Epidermal melanocyte (primary cell): ENCODE results near the gene NENF.
"Not testable (repeated sequence)": the region's sequence is repeated elsewhere in the genome, so short reads cannot be mapped to it uniquely, and the experiment has no call there.

ENCODE experiments used
- DNase-seq: peaks from one replicate; pipeline ENCODE4 v3.0.0; 2011; ENCODE audit warnings: low spot score; ENCODE audit not compliant: insufficient read length

Gene NENF

GRCh38 chr1:212432661-212433576, at the start of gene NENF:
TSS of gene NENF (plus strand) at chr1:212432920. CDS start at chr1:212432944, 24 bp downstream.
- peak; percentile 95 for DNase-seq

DNA sequence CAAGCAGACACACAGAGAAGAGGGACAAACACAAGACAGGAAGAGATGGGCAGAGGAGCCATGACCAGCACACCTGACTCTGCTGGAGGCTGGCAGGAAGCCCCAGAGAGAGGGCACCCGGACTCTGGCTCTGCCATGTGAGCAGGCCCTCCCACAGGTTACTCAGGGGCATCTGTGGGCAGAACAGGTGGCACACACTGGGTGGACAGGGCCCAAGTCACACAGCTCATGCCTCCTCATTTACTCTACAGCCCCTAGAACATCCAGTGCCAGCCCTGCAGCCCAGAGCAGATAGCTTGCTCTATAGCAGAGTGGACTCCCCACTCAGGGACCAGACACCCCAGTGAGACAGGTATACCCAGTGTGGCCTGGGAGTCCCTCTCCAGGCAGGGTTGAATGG, 46.7 kb upstream of the NENF start:
- no peak for DNase-seq

- DNase-seq = no peak
Measured at GRCh38 chr1:212388985-212389716, 43.6 kb upstream of the NENF start.

DNA sequence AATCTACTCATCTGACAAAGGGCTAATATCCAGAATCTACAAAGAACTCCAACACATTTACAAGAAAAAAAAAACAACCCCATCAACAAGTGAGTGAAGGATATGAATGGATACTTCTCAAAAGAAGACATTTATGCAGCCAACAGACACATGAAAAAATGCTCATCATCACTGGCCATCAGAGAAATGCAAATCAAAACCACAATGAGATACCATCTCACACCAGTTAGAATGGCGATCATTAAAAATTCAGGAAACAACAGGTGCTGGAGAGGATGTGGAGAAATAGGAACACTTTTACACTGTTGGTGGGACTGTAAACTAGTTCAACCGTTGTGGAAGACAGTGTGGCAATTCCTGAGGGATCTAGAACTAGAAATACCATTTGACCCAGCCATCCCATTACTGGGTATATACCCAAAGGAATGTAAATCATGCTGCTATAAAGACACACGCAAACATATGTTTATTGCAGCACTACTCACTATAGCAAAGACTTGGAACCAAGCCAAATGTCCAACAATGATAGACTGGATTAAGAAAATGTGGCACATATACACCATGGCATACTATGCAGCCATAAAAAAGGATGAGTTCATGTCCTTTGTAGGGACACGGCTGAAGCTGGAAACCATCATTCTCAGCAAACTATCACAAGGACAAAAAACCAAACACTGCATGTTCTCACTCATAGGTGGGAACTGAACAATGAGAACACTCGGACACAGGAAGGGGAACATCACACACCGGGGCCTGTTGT, 36.9 kb upstream of the NENF start:
- not testable (repeated sequence) for DNase-seq

- no peak for DNase-seq
Measured at GRCh38 chr1:212396638-212397037, 36.1 kb upstream of the NENF start.

DNA sequence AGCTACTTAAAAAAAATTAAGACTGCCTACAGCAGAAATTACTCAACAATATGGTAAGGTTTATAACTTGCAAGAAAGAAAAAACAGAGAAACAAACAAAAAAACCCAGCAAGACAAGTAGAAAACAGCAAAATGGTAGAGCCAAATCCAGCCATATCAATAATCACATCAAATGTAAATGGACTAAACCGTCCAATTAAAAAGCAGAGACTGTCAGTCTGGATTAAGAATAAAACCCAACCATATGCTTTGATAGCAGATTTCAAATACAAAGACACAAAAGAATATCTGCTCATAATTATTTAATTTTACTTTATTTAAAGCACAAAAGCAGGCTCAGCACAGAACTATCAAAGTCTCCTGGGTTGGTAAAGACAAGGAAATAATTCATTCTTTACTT, 35.5 kb upstream of the NENF start:
- DNase-seq = no peak

DNA sequence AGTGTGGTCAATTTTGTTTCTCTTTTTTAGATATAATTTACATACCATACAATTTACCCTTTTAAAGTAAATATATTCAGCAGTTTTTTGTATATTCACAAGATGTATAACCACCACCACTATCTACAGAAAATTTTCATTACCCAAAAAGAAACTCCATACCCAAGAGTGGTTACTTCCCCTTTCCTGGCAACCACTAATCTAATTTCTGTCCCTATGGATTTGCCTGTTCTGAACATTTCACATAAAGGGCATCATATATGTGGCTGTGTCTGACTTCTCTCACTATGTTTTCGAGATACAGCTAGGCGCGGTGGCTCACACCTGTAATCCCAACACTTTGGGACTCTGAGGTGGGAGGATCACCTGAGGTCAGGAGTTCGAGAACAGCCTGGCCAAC, 31.7 kb upstream of the NENF start:
- no peak for DNase-seq

GRCh38 chr1:212401838-212402582, 30.7 kb upstream of the NENF start:
- DNase-seq = no peak

- no peak for DNase-seq
Measured at GRCh38 chr1:212402666-212403321, 29.9 kb upstream of the NENF start.

GRCh38 chr1:212410231-212410820, 22.4 kb upstream of the NENF start:
- DNase-seq = no peak

DNA sequence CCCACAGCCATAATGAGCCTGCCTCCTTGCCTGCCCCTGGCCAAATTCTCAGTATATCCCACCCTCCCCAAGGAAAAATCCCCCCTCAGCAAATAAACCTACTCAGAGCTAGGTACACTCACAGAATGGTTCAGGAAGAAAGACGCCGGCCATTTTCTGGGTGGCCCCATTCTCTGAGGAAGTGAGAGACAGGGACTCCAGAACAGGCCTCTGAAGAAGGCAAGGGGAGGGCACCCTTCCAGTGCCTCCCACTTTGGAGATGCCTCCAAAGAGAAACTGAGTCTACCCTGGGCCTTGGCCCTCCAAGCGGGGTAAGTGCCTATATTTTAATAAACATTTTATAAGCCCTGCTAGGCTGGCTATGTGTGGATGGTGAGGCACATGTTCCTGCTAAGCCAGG, 20.3 kb upstream of the NENF start:
- DNase-seq = no peak

DNA sequence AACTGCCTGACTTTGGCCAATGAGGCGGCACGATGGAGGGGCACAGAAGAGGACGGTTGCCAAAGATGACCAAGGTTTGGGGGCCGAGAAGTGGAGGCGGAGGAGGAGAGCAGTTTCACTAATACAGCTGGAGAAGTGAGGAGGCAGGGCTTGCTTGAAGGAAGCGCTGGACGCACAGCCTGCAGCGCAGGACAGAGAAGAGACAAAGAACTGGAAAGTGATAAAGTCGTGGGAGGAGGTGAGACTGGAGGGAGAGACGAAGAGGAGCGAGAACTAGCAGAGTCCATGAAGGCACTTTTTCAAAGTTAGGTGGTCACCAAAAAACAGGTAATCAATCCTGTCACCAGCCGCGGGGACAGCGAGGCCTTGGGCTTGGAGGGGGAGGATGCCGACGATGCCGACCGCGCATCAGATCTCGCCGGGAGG, 18.8 kb upstream of the NENF start:
- DNase-seq = no peak

DNA sequence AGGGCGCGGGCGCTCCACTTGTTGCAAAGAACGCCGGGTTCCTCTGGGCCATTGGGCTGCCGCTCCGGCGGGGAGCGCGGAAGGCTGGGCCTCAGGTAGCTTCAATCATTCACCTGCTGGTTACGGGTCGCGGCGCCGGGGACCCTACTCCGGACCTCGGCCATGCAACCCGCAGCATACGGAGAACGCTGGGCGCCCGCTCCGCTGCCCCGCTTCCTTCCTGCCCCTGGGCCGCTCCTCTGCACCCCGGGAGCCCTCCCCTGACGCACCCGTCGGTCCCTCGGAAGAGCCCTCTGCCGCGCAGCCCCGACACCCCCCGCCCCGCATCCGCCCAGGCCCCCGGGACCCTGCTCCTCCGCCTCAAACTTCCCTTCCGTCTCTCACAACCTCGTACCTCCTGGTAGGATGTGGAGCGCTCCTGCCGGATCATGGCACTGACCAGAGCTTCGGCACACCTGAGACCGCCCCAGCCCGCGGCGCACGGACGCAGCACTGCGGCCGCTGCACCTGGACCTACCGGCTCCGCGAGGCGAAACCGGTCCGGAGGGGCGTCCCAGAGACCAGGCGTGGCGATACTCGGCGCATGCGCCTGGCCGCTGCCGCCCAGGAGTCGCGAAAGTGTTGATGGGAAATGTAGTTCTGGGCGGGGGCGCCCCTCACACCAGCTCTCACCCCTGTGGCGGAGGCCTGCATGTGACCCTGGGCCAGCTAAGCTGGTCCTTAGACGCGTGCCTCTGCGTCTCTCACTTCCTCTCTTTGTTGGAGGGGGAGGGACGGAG, 18.2 kb upstream of the NENF start, which contains the start of gene PACC1:
PACC1 (minus strand) TSS at position 559 of the 779 bp plus-strand sequence; CDS start at position 430, 129 bp downstream.
- peak; percentile 96 for DNase-seq

- no peak for DNase-seq
Measured at GRCh38 chr1:212415107-212415841, 17.4 kb upstream of the NENF start.

DNA sequence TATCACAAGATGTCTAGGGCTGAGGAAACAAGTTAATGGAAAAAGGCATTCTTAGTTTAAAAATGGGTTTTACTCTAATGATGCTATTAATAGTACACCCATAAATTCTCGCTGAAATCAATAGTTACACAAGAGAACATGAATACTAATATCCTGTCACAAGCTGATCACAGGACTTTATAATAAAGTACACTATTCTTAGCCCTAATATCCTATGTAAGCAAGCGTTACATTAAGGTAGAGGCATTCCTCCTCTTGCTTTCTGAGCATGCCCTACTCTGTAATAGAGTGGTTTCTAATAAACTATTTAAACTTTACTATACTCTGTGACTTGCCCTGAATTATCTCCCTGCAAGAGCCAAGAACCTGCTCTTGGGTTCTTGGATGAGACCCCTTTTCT, 11.6 kb upstream of the NENF start:
- no peak for DNase-seq

DNA sequence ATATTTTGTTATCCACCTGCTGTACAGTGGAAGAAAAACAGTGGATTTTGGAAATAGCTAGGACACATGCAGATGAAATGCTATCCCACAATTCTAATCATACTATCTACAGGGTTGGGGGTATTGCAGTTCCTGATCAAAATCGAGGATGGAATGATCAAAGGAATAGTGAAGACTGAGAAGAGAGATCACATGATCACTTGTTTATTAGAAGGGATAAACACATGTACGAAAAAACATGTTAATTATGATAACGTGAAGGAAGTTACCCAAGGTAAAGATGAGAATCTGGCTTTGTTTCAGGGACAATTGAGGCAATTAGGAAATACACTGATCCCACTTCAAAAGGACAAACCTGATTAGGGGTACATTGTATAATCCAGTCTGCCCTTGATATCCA, 8.8 kb upstream of the NENF start:
- DNase-seq = no peak

DNA sequence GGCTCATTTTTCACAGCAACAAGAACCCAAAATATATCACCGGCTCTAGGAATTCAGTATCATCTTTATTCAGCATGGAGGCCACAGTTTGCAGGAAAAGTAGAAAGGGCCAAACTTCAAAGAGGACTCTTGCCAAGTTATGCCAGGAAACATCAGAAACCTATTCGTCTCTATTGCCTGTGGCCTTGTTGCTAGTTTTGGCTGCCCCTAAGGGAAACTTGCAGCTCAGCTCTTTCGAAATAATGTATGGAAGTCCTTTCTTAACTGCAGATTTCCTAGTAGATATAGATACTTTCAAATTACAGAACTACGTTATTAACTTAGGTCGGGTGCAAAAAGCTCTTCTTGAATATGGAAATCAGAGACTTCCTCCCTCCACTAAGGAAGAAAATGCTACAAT, 4.2 kb upstream of the NENF start:
- no peak for DNase-seq

DNA sequence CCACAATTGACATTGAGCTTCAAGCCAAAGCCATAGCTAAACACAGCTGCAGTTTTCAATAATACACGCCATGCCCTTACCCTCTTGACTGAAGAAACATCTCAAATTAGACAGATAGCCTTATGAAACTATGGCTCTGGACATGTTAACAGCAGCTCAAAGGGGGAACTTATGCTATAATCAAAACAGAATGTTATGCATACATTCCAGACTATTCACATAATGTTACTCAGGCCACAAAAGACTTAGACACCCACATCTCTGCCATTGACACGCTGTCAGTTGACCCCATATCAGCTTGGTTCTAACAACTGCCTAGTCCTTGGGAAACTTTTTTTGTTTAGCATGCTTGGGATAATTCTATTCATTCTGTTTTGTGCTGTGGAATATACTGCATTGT, 2.3 kb upstream of the NENF start:
- DNase-seq = no peak
